ENCODE results near the gene PSMD13. TPM values are rescaled to one million over a fixed set of nuclear protein-coding genes. Genes with fewer than 3 reads are reported as not detected.

The PSMD13 gene
- total and polyA plus RNA-seq, 2 of the 13 experiments (the other 11 are each of a cell fraction or from before 2014, with no cell fraction given), result 83.0 to 117 TPM

- TF ChIP-seq THYN1 (CRISPR knock-in tag; IDR thresholded peaks at IDR 0.05; ENCODE audit: borderline replicate concordance, low read depth) (no peak), ZNF333 (CRISPR knock-in tag; IDR thresholded peaks at IDR 0.05; ENCODE audit: borderline replicate concordance) (no peak), ZNF407 (CRISPR knock-in tag; IDR thresholded peaks at IDR 0.05; ENCODE audit: not compliant biosample characterization) (no peak), PRMT3 (CRISPR knock-in tag; IDR thresholded peaks at IDR 0.05; ENCODE audit: borderline replicate concordance, low read depth) (no peak; the same call in 1 of the 2 replicates), IKZF4 (CRISPR knock-in tag; IDR thresholded peaks at IDR 0.05; ENCODE audit: borderline replicate concordance, low read depth, not compliant biosample characterization) (no peak), BHLHE40 (IDR thresholded peaks at IDR 0.05; ENCODE audit: low read length) (no peak), ZFP82 (CRISPR knock-in tag; IDR thresholded peaks at IDR 0.05; ENCODE audit: borderline replicate concordance) (no peak), REPIN1 (CRISPR knock-in tag; IDR thresholded peaks at IDR 0.05; ENCODE audit: borderline replicate concordance, low read depth) (no peak; the same call in 1 of the 2 replicates), SCMH1 (CRISPR knock-in tag; IDR thresholded peaks at IDR 0.05; ENCODE audit: borderline replicate concordance) (no peak), KDM2A (CRISPR knock-in tag; IDR thresholded peaks at IDR 0.05; ENCODE audit: borderline replicate concordance, low read depth) (peak; percentile 81), ZNF614 (CRISPR knock-in tag; IDR thresholded peaks at IDR 0.05; ENCODE audit: borderline replicate concordance) (no peak; the same call in 1 of the 2 replicates), PATZ1 (CRISPR knock-in tag; IDR thresholded peaks at IDR 0.05) (no peak; the same call in 1 of the 2 replicates), NR2F2 (IDR thresholded peaks at IDR 0.05; ENCODE audit: borderline replicate concordance, low read depth) (no peak), FOXK1 (CRISPR knock-in tag; IDR thresholded peaks at IDR 0.05; ENCODE audit: borderline replicate concordance, low read depth) (peak; percentile 63), ATAD3A (CRISPR knock-in tag; IDR thresholded peaks at IDR 0.05) (no peak)
Measured at GRCh38 chr11:236774-237767, at the start of gene PSMD13 (continued).

All from HepG2 (cell line).